Progenitor cell of endocrine pancreas (in vitro differentiated cells): ENCODE results near the gene SESTD1. TPM values are rescaled to one million over a fixed set of nuclear protein-coding genes. Genes with fewer than 3 reads are reported as not detected.

ENCODE experiments used
- DNase-seq: peaks from one replicate; pipeline ENCODE4 v3.0.0; 2021; ENCODE audit warnings: low spot score; ENCODE audit not compliant: unreplicated experiment
- H3K27ac Mint-ChIP-seq: 2 replicates; pipeline ENCODE4 v1.8.0; 2021; ENCODE audit warnings: mild to moderate bottlenecking, moderate library complexity, mixed read lengths
- H3K27me3 Mint-ChIP-seq: 2 replicates; pipeline ENCODE4 v1.8.0; 2021; ENCODE audit warnings: mixed read lengths
- H3K36me3 Mint-ChIP-seq: 2 replicates; pipeline ENCODE4 v1.8.0; 2022; ENCODE audit warnings: mixed read lengths; ENCODE audit not compliant: insufficient read depth
- H3K4me1 Mint-ChIP-seq: 2 replicates; pipeline ENCODE4 v1.8.0; 2021; ENCODE audit warnings: low read depth, mixed read lengths
- H3K4me3 Mint-ChIP-seq: 2 replicates; pipeline ENCODE4 v1.8.0; 2021; ENCODE audit warnings: low read depth, mild to moderate bottlenecking, moderate library complexity, mixed read lengths
- H3K9me3 Mint-ChIP-seq: 2 replicates; pipeline ENCODE4 v1.8.0; 2021; ENCODE audit warnings: low read depth, mixed read lengths
- total RNA-seq: library from RNA; stranded (reverse); gene quantifications from 2 replicates; pipeline ENCODE4 v1.2.1, GENCODE V29; 2021
- TF ChIP-seq, protein P1 (sequence below): fragments of 200-600 bp; sonication (generic); IDR thresholded peaks from one replicate; pipeline ENCODE4 v1.5.0; 2021; ENCODE audit warnings: antibody characterized with exemption, mild to moderate bottlenecking; ENCODE audit not compliant: unreplicated experiment

Gene SESTD1
- total RNA-seq, 1 donor from 2014 or later: 108 TPM

GRCh38 chr2:179235463-179236108 lies 29.0 kb downstream of the SESTD1 start:
- H3K27ac Mint-ChIP-seq: no peak overlapping the region
- TF ChIP-seq, protein P1, sequence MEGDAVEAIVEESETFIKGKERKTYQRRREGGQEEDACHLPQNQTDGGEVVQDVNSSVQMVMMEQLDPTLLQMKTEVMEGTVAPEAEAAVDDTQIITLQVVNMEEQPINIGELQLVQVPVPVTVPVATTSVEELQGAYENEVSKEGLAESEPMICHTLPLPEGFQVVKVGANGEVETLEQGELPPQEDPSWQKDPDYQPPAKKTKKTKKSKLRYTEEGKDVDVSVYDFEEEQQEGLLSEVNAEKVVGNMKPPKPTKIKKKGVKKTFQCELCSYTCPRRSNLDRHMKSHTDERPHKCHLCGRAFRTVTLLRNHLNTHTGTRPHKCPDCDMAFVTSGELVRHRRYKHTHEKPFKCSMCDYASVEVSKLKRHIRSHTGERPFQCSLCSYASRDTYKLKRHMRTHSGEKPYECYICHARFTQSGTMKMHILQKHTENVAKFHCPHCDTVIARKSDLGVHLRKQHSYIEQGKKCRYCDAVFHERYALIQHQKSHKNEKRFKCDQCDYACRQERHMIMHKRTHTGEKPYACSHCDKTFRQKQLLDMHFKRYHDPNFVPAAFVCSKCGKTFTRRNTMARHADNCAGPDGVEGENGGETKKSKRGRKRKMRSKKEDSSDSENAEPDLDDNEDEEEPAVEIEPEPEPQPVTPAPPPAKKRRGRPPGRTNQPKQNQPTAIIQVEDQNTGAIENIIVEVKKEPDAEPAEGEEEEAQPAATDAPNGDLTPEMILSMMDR: no peak
- H3K4me3 Mint-ChIP-seq: no peak overlapping the region
- H3K27me3 Mint-ChIP-seq: no peaks in the 10 kb centered on the region
- H3K36me3 Mint-ChIP-seq: peaks cover 5% of the 10 kb centered on the region
- peaks cover 20% of the 10 kb centered on the region for H3K4me1 Mint-ChIP-seq
- H3K9me3 Mint-ChIP-seq: peaks cover 3% of the 10 kb centered on the region
- DNase-seq: no peak

GRCh38 chr2:179234658-179235240 lies 29.9 kb downstream of the SESTD1 start:
- Mint-ChIP-seq H3K9me3 (peaks cover 3% of the 10 kb centered on the region), H3K4me3 (no peak overlapping the region), H3K4me1 (peaks cover 11% of the 10 kb centered on the region), H3K27me3 (no peaks in the 10 kb centered on the region), H3K27ac (no peak overlapping the region), H3K36me3 (peaks cover 5% of the 10 kb centered on the region)
- TF ChIP-seq, protein P1: no peak
- DNase-seq: no peak

- Mint-ChIP-seq H3K4me1 (peaks cover 6% of the 10 kb centered on the region), H3K9me3 (peaks cover 3% of the 10 kb centered on the region), H3K27me3 (no peaks in the 10 kb centered on the region), H3K27ac (no peak overlapping the region), H3K4me3 (no peak overlapping the region), H3K36me3 (peaks cover 5% of the 10 kb centered on the region)
- TF ChIP-seq, protein P1: no peak
- no peak for DNase-seq
Observed at GRCh38 chr2:179233626-179234430, 30.8 kb downstream of the SESTD1 start.

DNA sequence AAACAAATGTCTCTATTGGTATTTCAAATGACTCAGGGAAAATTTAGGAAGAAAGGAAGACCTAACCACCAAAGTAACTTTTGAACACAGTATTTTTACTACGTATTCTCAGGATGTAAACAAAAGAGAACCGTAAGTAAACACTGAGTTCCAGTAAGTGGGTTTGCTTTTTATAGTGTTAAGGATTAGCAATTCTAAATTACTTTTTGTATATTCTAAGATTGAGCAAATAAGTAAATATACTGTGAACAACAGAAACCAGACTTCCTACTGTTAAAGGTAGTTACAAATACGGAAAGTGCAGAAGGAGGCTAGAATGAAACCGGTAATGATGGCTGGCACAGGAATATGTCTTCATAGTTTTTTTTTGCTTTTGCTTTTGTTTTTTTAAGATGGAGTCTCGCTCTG lies 31.5 kb downstream of the SESTD1 start:
- no peaks in the 10 kb centered on the region for H3K27me3 Mint-ChIP-seq
- DNase-seq: no peak
- no peak overlapping the region for H3K27ac Mint-ChIP-seq
- H3K36me3 Mint-ChIP-seq: peaks cover 7% of the 10 kb centered on the region
- H3K4me1 Mint-ChIP-seq: peaks cover 2% of the 10 kb centered on the region
- peaks cover 3% of the 10 kb centered on the region for H3K9me3 Mint-ChIP-seq
- TF ChIP-seq, protein P1: no peak
- no peak overlapping the region for H3K4me3 Mint-ChIP-seq

DNA sequence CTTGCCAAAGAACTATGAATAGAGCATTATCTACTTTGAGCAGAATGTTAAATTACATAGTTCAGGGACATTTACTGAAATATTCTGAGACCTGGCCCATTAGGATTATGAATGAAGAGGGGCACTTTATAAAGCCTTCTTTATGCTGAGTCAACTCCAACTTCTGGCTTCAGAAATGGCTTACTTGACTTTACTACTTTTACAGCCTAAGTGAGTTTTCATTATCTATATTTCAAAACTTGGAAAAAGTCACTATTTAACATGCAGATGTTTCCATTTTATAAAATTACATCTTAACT lies 37.7 kb downstream of the SESTD1 start:
- Mint-ChIP-seq H3K27me3 (no peaks in the 10 kb centered on the region), H3K27ac (no peak overlapping the region), H3K4me1 (peaks cover 4% of the 10 kb centered on the region), H3K9me3 (no peaks in the 10 kb centered on the region), H3K4me3 (no peak overlapping the region), H3K36me3 (peaks cover 2% of the 10 kb centered on the region)
- TF ChIP-seq, protein P1: no peak
- no peak for DNase-seq
